GM18907 (cell line): ENCODE measurements around the gene PTRH1.

ENCODE experiments used
- ATAC-seq: cut with Tn5 transposase; IDR thresholded peaks from one replicate; pipeline ENCODE4 v1.9.1; 2021; ENCODE audit warnings: mild to moderate bottlenecking, moderate library complexity; ENCODE audit not compliant: unreplicated experiment

The PTRH1 gene

GRCh38 chr9:127698386-127698785, 17.1 kb downstream of the PTRH1 start:
- ATAC-seq: no peak

DNA sequence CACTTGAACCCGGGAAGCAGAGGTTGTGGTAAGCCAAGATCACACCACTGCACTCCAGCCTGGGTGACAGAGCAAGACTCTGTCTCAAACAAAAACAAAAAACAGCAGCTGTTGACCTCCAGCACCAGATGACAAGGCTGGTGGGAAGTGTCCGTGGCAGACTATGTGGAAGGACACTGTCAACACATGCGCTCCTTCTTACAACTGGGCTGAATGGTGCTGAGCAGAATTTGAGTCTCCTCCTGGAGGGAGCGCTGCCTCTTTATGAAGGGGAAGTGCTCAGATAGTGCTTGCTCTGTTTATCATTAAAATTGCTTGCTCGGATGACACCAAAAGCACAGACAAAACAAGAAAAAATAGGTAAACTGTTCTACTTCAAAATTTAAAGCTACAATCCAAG, 17.9 kb downstream of the PTRH1 start:
- ATAC-seq: no peak

GRCh38 chr9:127694890-127695720, 20.4 kb downstream of the PTRH1 start:
- no peak for ATAC-seq

DNA sequence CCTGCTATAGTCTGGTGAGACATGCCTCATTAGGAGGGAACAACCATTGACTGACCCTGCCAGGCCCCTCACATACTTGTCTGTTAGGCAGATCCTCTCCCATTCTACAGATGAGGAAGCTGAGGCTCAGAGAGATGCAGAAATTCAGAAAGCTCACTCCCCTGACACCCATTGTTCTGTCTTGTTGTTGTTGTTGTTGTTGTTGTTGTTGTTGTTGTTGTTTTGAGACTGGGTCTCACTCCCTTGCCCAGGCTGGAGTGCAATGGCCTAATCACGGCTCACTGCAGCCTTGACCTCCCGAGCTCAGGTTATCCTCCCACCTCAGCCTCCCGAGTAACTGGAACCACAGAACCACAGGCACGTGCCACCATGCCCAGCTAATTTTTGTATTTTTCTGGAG, 21.8 kb downstream of the PTRH1 start:
- ATAC-seq: no peak

- ATAC-seq: no peak
Observed at GRCh38 chr9:127693143-127693542, 22.3 kb downstream of the PTRH1 start.

GRCh38 chr9:127692071-127692470, 23.4 kb downstream of the PTRH1 start:
- ATAC-seq: no peak

- ATAC-seq: no peak
Observed at GRCh38 chr9:127690735-127691134, 24.7 kb downstream of the PTRH1 start.

DNA sequence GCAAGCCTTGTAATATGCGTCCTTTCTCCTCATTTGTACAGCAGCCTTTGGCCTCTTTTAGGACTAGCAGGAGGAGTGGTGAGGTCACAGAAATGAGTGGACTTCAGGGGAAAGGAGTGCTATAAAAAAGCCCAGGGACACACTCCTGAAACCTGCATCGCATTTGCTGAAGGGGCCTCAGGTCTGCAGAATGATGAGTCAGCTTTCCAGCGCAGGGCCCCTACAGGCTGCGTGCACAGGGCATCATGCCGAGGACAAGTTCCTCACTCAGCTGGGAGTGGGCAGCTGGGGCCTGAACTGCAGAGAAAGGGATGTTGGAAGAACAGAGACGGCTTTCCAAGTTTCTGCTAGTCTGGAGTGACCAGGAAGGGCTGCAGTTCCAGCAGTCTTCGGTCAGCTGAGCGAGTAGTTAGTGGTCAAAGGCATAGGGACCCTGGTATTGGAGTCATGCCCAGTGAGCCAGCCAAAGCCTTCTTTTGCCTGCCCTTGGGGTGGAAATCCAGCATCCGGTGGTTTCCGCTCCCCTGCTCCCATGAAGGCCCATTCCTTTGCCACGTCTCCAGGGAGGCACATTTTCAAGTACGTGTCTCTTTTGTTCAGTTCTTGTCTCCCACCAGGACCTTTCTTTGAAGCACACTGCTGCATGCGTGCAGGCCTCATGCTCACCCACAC, 26.0 kb downstream of the PTRH1 start:
- ATAC-seq: no peak

- ATAC-seq: no peak
Observed at GRCh38 chr9:127686461-127687393, 28.7 kb downstream of the PTRH1 start.

- no peak for ATAC-seq
Observed at GRCh38 chr9:127684576-127684975, 30.9 kb downstream of the PTRH1 start.

- ATAC-seq: no peak
Observed at GRCh38 chr9:127683723-127684122, 31.7 kb downstream of the PTRH1 start.

DNA sequence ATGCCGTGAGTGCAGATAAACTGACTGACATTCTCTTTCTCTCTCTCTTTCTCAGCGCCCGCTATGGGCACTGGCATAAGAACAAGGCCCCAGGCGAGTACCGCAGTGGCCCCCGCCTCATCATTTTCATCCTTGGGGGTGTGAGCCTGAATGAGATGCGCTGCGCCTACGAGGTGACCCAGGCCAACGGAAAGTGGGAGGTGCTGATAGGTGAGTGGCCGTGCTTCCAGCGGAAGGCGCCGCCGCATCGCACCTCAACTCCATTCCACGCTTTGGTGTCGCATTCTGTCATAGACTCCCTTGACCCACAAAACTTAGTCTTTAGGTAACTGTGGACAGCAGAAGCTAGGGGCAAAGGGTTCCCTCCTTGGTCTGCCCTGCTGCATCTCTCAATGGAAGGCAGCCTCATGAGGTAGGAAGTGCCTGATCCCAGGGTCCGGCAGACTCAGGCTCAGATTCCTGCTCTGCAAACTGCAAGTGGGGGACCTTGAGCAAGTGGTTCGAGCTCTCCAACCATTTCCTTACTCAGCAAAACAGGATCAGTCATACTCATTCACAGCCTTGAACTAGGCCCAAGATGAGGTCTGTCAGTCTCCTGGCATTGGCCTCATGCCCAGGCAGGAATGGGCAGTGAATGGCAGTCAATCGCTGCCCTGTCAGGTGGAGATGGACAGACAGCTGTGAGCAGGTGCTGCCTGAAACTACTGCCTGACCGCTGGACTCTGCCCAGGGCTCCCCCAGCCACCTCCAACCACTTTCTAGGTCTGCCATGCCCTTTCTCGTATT, 32.9 kb downstream of the PTRH1 start:
- no peak for ATAC-seq

DNA sequence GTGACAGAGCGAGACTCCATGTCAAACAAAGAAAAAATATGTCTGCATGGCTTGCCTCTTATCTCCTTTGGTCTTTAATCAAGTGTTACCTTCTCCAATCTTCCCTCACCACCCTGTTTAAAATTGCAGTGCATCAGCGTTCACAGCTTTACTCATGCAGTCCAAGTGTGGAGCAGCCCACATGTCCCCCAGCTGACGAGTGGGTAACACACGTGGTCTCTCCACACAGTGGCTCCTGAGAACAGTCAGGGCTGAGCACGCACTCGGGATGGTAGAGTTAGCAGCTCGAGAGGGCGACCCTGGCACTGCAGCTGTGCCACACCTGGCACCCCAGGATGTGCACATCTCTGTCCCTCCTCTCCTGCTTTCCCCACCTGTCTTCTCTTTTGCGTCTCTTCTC, 34.6 kb downstream of the PTRH1 start:
- ATAC-seq: no peak

- ATAC-seq: no peak
Observed at GRCh38 chr9:127680226-127680625, 35.2 kb downstream of the PTRH1 start.

- no peak for ATAC-seq
Observed at GRCh38 chr9:127679506-127679905, 36.0 kb downstream of the PTRH1 start.

DNA sequence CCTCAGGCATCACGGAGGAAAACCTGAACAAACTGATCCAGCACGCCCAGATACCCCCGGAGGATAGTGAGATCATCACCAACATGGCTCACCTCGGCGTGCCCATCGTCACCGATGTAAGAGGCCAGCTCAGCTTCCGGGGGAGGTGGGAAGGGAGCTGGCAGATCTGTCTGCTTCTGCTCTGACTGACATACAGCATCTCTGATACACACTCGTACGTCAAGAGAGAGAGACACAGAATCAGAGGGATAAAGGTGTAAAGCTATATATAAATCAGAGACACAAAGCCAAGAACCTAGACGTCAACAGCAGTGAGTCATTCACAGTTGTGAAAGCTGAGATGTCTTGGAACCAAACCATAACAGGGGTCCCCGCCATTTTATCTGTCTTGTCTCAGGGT, 38.8 kb downstream of the PTRH1 start:
- ATAC-seq: no peak

GRCh38 chr9:127673234-127673633, 42.2 kb downstream of the PTRH1 start:
- ATAC-seq: no peak

DNA sequence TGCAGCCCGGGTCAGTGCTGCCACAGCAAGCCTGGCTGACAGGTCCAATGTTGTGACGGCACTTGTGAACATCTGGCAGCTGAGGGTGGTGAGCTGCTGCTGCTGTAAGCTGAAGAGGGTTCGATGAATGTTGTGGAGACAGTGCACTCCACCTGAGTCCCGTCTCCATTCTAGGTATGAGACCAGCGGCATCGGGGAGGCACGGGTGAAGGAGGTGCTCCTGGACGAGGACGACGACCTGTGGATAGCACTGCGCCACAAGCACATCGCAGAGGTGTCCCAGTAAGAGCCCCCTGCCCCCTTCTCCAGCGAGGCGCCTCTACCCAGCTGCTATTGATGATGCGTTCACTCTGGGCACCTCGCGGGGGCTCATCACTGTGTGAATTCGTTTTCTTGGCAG, 47.6 kb downstream of the PTRH1 start:
- no peak for ATAC-seq

DNA sequence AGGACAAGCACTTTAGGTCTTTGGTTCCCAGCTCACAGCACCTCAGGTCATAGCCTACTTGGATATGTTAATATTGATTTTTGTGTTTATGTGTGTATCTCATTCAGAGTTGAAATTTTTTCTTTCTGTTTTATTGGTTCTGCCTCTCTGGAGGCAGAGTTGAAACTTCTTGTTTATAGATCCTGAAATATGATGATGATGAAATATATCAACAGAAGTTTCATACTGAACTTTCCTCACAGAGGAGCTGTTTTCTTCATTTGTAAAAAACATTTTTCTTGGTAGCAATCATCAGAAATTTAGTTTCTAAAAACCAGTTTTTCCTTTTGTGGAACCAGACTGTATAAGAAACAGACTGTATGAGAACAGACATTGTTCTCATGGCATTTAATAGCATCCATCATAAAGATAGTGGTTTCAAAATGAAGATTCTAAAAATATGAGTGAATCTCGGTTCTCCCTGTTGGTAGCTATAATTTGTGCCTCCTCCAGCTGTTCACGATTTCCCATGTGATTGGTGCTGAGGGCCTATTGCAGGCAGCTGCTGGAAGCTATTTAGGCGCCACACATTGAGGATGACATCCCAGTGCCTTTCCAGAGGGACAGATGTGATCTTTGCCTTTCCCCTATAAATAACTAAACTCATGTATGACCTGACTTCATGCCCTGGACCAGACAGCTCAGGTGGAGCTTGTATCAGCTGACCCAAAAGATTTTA, 48.2 kb downstream of the PTRH1 start:
- ATAC-seq: no peak
